Upper lobe of left lung (tissue), 4 donors: ENCODE data around the gene NAA15.

Source experiments
- EP300 ChIP-seq, 4 donors: sonication (generic); formaldehyde crosslinking; IDR thresholded peaks; one replicate each; pipeline ENCODE4 v1.5.1; 2017; ENCODE audit warnings: antibody characterized with exemption in 4 of 4, control low read depth in 2 of 4
- POLR2A ChIP-seq, 4 donors: fragments of 450-650 bp; IDR thresholded peaks; one replicate each; pipeline ENCODE4 v1.5.1; 2016 to 2017; ENCODE audit warnings: antibody characterized with exemption in 4 of 4, mild to moderate bottlenecking in 2 of 4
- POLR2AphosphoS5 ChIP-seq, 2 donors: sonication (generic); formaldehyde crosslinking; IDR thresholded peaks; one replicate each; pipeline ENCODE4 v1.5.1; 2017; ENCODE audit warnings: antibody characterized with exemption in 2 of 2
- TF ChIP-seq, protein P1 (sequence below), 6 experiments: fragments of 450-650 bp in 4 of 6; fragments of 200-600 bp in 2 of 6; sonication (generic) in 2 of 6; IDR thresholded peaks; one replicate each; pipeline ENCODE4 v1.5.1; 2016 to 2019; ENCODE audit warnings: antibody characterized with exemption in 6 of 6

DNA sequence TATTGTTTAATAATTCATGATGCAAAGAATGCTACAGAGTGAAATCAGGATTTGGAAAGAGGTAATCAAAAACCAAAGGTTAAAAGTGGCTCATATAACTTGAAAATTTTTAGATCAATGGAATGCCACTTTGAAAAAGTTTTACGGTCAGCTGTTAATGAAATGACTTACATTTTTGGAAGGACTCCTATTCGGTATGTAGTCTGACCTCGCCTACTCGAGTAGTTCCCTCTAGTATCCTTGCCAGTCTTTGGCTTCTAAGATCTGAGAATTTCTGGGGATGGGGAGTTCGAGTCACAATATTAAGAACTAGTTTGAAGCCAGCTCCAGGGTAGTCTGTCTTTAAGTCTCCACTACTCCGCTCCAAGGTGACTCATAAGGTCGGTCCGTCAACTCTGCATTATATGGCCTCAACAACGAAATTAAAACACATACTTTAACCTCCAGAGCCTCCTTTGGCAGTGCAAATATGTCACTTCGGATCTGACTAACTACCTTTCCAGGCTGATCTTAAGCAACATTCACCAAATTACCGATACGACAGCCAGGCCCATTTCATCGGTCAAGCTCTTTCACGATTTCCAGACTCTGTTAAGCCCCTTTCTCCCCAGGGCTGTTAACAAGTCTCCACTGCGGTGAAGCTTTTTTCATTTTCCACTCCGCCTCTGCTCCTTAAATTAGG lies 733 bp upstream of the NAA15 start:
- TF ChIP-seq POLR2A (IDR thresholded peaks at IDR 0.05) (no peak), POLR2AphosphoS5 (IDR thresholded peaks at IDR 0.05) (no peak), EP300 (IDR thresholded peaks at IDR 0.05) (no peak)
- TF ChIP-seq, protein P1, sequence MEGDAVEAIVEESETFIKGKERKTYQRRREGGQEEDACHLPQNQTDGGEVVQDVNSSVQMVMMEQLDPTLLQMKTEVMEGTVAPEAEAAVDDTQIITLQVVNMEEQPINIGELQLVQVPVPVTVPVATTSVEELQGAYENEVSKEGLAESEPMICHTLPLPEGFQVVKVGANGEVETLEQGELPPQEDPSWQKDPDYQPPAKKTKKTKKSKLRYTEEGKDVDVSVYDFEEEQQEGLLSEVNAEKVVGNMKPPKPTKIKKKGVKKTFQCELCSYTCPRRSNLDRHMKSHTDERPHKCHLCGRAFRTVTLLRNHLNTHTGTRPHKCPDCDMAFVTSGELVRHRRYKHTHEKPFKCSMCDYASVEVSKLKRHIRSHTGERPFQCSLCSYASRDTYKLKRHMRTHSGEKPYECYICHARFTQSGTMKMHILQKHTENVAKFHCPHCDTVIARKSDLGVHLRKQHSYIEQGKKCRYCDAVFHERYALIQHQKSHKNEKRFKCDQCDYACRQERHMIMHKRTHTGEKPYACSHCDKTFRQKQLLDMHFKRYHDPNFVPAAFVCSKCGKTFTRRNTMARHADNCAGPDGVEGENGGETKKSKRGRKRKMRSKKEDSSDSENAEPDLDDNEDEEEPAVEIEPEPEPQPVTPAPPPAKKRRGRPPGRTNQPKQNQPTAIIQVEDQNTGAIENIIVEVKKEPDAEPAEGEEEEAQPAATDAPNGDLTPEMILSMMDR (IDR thresholded peaks at IDR 0.05), result no peak
